Suprapubic skin (tissue), 4 donors: ENCODE measurements around the gene RNF34.

Experiments
- EP300 ChIP-seq: sonication (generic); formaldehyde crosslinking; IDR thresholded peaks from one replicate; pipeline ENCODE4 v1.6.1; 2017; ENCODE audit warnings: antibody characterized with exemption
- POLR2A ChIP-seq, 2 donors: fragments of 450-650 bp; IDR thresholded peaks; one replicate each; pipeline ENCODE4 v1.6.1; 2017; ENCODE audit warnings: antibody characterized with exemption in 2 of 2, mild to moderate bottlenecking in 2 of 2, moderate library complexity in 2 of 2
- POLR2AphosphoS5 ChIP-seq, 3 donors: sonication (generic); formaldehyde crosslinking; IDR thresholded peaks; one replicate each; pipeline ENCODE4 v1.6.1; 2017; ENCODE audit warnings: antibody characterized with exemption in 3 of 3
- TF ChIP-seq, protein P1 (sequence below), 2 donors: fragments of 200-600 bp in 1 of 2; fragments of 450-650 bp in 1 of 2; sonication (generic) in 1 of 2; IDR thresholded peaks; one replicate each; pipeline ENCODE4 v1.5.1; 2016 to 2019; ENCODE audit warnings: antibody characterized with exemption in 2 of 2, mild to moderate bottlenecking in 1 of 2, moderate library complexity in 1 of 2

DNA sequence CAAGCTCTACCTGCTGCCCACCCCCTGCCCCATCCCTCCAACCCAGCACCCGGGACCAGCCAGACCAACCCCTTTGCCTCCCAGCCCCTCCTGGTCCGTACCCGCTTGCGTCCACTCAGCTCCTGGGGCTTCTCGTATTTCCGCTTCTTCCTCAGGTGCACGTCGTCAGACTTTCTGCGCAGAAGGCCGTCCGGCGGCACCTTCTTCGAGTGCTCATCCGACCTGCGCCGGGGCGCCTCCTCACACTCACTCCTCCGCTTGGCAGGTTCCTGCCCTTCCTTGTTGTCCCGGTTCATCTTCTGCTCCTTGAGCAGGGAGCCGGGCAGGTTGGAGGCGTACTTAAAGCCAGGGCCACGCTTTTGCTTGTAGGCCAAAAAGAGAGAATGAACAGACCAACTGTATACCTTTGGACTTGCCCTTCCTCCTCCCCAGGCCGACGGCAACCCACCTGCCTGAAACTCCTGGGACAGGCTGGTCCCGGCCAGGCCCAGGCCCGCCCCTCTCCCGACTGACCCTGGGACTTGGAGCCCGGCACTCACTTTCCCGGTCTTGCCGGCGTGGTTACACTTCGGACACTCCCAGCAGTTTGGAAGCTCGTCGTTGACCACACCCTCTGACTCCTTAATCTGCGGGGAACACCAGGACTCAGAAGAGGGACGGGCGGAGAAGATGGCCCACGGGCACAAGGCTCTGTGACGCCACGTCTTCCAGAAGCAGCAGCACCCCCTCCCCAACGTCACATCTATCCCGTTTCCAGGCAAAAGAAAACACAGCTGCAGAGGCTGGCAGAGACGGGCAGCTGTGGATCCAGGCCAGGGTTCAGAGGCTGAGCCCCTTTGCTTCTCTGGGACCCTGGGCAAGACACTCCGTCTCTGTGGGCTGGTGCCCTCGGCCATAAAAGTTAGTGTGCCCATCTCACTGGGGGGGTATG, 44.3 kb downstream of the RNF34 start:
- TF ChIP-seq, protein P1, sequence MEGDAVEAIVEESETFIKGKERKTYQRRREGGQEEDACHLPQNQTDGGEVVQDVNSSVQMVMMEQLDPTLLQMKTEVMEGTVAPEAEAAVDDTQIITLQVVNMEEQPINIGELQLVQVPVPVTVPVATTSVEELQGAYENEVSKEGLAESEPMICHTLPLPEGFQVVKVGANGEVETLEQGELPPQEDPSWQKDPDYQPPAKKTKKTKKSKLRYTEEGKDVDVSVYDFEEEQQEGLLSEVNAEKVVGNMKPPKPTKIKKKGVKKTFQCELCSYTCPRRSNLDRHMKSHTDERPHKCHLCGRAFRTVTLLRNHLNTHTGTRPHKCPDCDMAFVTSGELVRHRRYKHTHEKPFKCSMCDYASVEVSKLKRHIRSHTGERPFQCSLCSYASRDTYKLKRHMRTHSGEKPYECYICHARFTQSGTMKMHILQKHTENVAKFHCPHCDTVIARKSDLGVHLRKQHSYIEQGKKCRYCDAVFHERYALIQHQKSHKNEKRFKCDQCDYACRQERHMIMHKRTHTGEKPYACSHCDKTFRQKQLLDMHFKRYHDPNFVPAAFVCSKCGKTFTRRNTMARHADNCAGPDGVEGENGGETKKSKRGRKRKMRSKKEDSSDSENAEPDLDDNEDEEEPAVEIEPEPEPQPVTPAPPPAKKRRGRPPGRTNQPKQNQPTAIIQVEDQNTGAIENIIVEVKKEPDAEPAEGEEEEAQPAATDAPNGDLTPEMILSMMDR (IDR thresholded peaks at IDR 0.05), result no peak
- TF ChIP-seq POLR2A (IDR thresholded peaks at IDR 0.05) (no peak), EP300 (no peak), POLR2AphosphoS5 (IDR thresholded peaks at IDR 0.05) (no peak)
